MM.1S (cell line): ENCODE results near the gene ARHGEF10L.

Source experiments
- DNase-seq: peaks from one replicate; pipeline ENCODE4 v3.0.0-alpha.2; 2015
- H2AFZ ChIP-seq: fragments of 300-600 bp; sonication (generic); 2 replicates; pipeline ENCODE4 v1.6.0; 2016; ENCODE audit warnings: antibody characterized with exemption, low read length
- H3F3A ChIP-seq: fragments of 300-600 bp; sonication (generic); 2 replicates; pipeline ENCODE4 v1.6.1; 2016; ENCODE audit warnings: mild to moderate bottlenecking, antibody characterized with exemption, low read length, moderate library complexity, mixed read lengths; ENCODE audit not compliant: insufficient read depth
- H3K27ac ChIP-seq: fragments of 300-600 bp; sonication (generic); 2 replicates; pipeline ENCODE4 v1.5.1; 2016; ENCODE audit warnings: mild to moderate bottlenecking, low read length
- H3K27me3 ChIP-seq: fragments of 300-600 bp; sonication (generic); replicated peaks from 2 replicates; pipeline ENCODE4 v1.6.0; 2016; ENCODE audit warnings: low read length; ENCODE audit not compliant: insufficient read depth
- H3K36me3 ChIP-seq: fragments of 300-600 bp; sonication (generic); replicated peaks from 2 replicates; pipeline ENCODE4 v1.6.1; 2016; ENCODE audit warnings: mild to moderate bottlenecking, low read length, mixed read lengths; ENCODE audit not compliant: insufficient read depth
- H3K4me1 ChIP-seq: fragments of 300-600 bp; sonication (generic); 2 replicates; pipeline ENCODE4 v1.6.1; 2016; ENCODE audit warnings: low read length, mixed read lengths
- H3K4me2 ChIP-seq: fragments of 300-600 bp; sonication (generic); 2 replicates; pipeline ENCODE4 v1.6.0; 2016; ENCODE audit warnings: low read depth, low read length
- H3K4me3 ChIP-seq: fragments of 300-600 bp; sonication (generic); 2 replicates; pipeline ENCODE4 v1.5.1; 2016; ENCODE audit warnings: low read length, mixed read lengths
- H3K79me2 ChIP-seq: fragments of 300-600 bp; sonication (generic); 2 replicates; pipeline ENCODE4 v1.6.1; 2016; ENCODE audit warnings: mixed run types, low read length, mixed read lengths
- H3K9ac ChIP-seq: fragments of 300-600 bp; sonication (generic); 2 replicates; pipeline ENCODE4 v1.6.1; 2016; ENCODE audit warnings: low read length, mixed read lengths
- H3K9me2 ChIP-seq: fragments of 300-600 bp; sonication (generic); replicated peaks from 2 replicates; pipeline ENCODE4 v1.6.1; 2016; ENCODE audit warnings: mild to moderate bottlenecking, low read length, mixed read lengths; ENCODE audit not compliant: insufficient read depth
- H3K9me3 ChIP-seq: fragments of 300-600 bp; sonication (generic); replicated peaks from 2 replicates; pipeline ENCODE4 v1.6.1; 2016; ENCODE audit warnings: mild to moderate bottlenecking, low read length, mixed read lengths; ENCODE audit not compliant: insufficient read depth
- H4K20me1 ChIP-seq: fragments of 300-600 bp; sonication (generic); 2 replicates; pipeline ENCODE4 v1.6.1; 2016; ENCODE audit warnings: mild to moderate bottlenecking, low read length, moderate library complexity, mixed read lengths; ENCODE audit not compliant: insufficient read depth
- CTCF ChIP-seq: fragments of 300-600 bp; sonication (generic); IDR thresholded peaks from 2 replicates; pipeline ENCODE4 v1.5.1; 2016; ENCODE audit warnings: antibody characterized with exemption, low read length, mixed read lengths
- EZH2 ChIP-seq: fragments of 300-600 bp; sonication (generic); optimal IDR thresholded peaks from 2 replicates; pipeline ENCODE3; 2017; ENCODE audit warnings: low read depth, mild to moderate bottlenecking, antibody characterized with exemption, low read length, mixed read lengths
- EZH2phosphoT487 ChIP-seq: fragments of 300-600 bp; sonication (generic); IDR thresholded peaks from 2 replicates; pipeline ENCODE4 v1.6.1; 2018; ENCODE audit warnings: antibody characterized with exemption, low read length

Gene ARHGEF10L

GRCh38 chr1:17606826-17607440 is 67.4 kb downstream of the ARHGEF10L start:
- Histone ChIP-seq H3K27me3 (peaks cover 73% of the 10 kb centered on the region), H3K4me2 (no peak overlapping the region), H3K36me3 (no peaks in the 10 kb centered on the region), H3K4me3 (no peak overlapping the region), H3F3A (no peaks in the 10 kb centered on the region), H2AFZ (no peak overlapping the region), H3K4me1 (no peaks in the 10 kb centered on the region), H3K9ac (no peak overlapping the region), H3K9me2 (no peaks in the 10 kb centered on the region), H3K9me3 (no peaks in the 10 kb centered on the region), H3K27ac (no peak overlapping the region), H3K79me2 (no peaks in the 10 kb centered on the region), H4K20me1 (no peaks in the 10 kb centered on the region)
- TF ChIP-seq EZH2 (no peak), CTCF (peak; percentile 89), EZH2phosphoT487 (no peak)
- peak; percentile 52 for DNase-seq

- Histone ChIP-seq H3K9me3 (no peaks in the 10 kb centered on the region), H3K9me2 (no peaks in the 10 kb centered on the region), H3F3A (no peaks in the 10 kb centered on the region), H3K79me2 (no peaks in the 10 kb centered on the region), H3K27me3 (peaks cover 75% of the 10 kb centered on the region), H3K9ac (no peak overlapping the region), H3K27ac (no peak overlapping the region), H4K20me1 (no peaks in the 10 kb centered on the region), H3K4me1 (no peaks in the 10 kb centered on the region), H3K36me3 (no peaks in the 10 kb centered on the region), H3K4me2 (no peak overlapping the region), H3K4me3 (no peak overlapping the region), H2AFZ (no peak overlapping the region)
- DNase-seq: no peak
- TF ChIP-seq CTCF (no peak), EZH2 (no peak), EZH2phosphoT487 (no peak)
Measured at GRCh38 chr1:17607644-17608581, 68.4 kb downstream of the ARHGEF10L start.

- Histone ChIP-seq H3K9ac (no peak overlapping the region), H3F3A (no peaks in the 10 kb centered on the region), H3K27ac (no peak overlapping the region), H3K4me2 (no peak overlapping the region), H3K9me3 (no peaks in the 10 kb centered on the region), H2AFZ (no peak overlapping the region), H3K79me2 (no peaks in the 10 kb centered on the region), H3K9me2 (no peaks in the 10 kb centered on the region), H3K4me3 (no peak overlapping the region), H4K20me1 (no peaks in the 10 kb centered on the region), H3K36me3 (no peaks in the 10 kb centered on the region), H3K27me3 (peaks cover 78% of the 10 kb centered on the region), H3K4me1 (no peaks in the 10 kb centered on the region)
- no peak for DNase-seq
- no peak for TF ChIP-seq CTCF
- TF ChIP-seq EZH2: no peak
Measured at GRCh38 chr1:17609529-17609928, 70.0 kb downstream of the ARHGEF10L start.
